ENCODE measurements around the gene PLD4.

- TF ChIP-seq CTCF (IDR thresholded peaks at IDR 0.05) (no peak), POLR2A (IDR thresholded peaks at IDR 0.05) (no peak)
Observed at GRCh38 chr14:104903990-104904389, 20.7 kb upstream of the PLD4 start.
